HG03280 (cell line): ENCODE measurements around the gene APOM.

Experiments
- ATAC-seq: cut with Tn5 transposase; IDR thresholded peaks from one replicate; pipeline ENCODE4 v1.9.1; 2021; ENCODE audit warnings: mild to moderate bottlenecking, moderate library complexity; ENCODE audit not compliant: unreplicated experiment

APOM gene

GRCh38 chr6:31655349-31656237 is at the start of gene APOM:
TSS of gene APOM (plus strand) at chr6:31655894. CDS start at chr6:31655967, 73 bp downstream.
- no peak for ATAC-seq

- ATAC-seq, result no peak
Measured at GRCh38 chr6:31607317-31607716, 48.4 kb upstream of the APOM start.

GRCh38 chr6:31609519-31610406 is 45.9 kb upstream of the APOM start:
- ATAC-seq, result no peak

- ATAC-seq, result no peak
Measured at GRCh38 chr6:31610968-31611367, 44.7 kb upstream of the APOM start.

GRCh38 chr6:31614075-31614619 is 41.5 kb upstream of the APOM start:
- no peak for ATAC-seq

GRCh38 chr6:31614684-31615578 is 40.8 kb upstream of the APOM start, which contains the start of gene AIF1:
TSS of gene AIF1 (plus strand) at chr6:31615234. CDS start at chr6:31615330, 96 bp downstream.
- ATAC-seq, result no peak

GRCh38 chr6:31615748-31616147 is 39.9 kb upstream of the APOM start:
- no peak for ATAC-seq

- no peak for ATAC-seq
Measured at GRCh38 chr6:31617010-31617409, 38.7 kb upstream of the APOM start.

- ATAC-seq, result peak; percentile 83
Measured at GRCh38 chr6:31619805-31620585, 35.7 kb upstream of the APOM start.

GRCh38 chr6:31620586-31621319 is 34.9 kb upstream of the APOM start, which contains the start of gene PRRC2A:
TSS of gene PRRC2A (plus strand) at chr6:31620715. CDS start at chr6:31622790, 2,075 bp downstream.
- ATAC-seq, result peak; percentile 54

GRCh38 chr6:31621320-31621939 is 34.3 kb upstream of the APOM start:
- no peak for ATAC-seq

- ATAC-seq, result no peak
Measured at GRCh38 chr6:31621991-31622390, 33.7 kb upstream of the APOM start.

- no peak for ATAC-seq
Measured at GRCh38 chr6:31622684-31623091, 33.0 kb upstream of the APOM start.

- ATAC-seq, result no peak
Measured at GRCh38 chr6:31624070-31624469, 31.6 kb upstream of the APOM start.

- no peak for ATAC-seq
Measured at GRCh38 chr6:31626952-31627351, 28.7 kb upstream of the APOM start.

- no peak for ATAC-seq
Measured at GRCh38 chr6:31627690-31628287, 27.9 kb upstream of the APOM start.

- no peak for ATAC-seq
Measured at GRCh38 chr6:31629014-31629413, 26.7 kb upstream of the APOM start.
